Activated CD4-positive, alpha-beta T cell treated with anti-CD3 and anti-CD28 coated beads, Interleukin-2, amount 10 ng/mL, durations not matched to agents 24 days and 14 days (primary cell): ENCODE data around the gene SUN3. TPM values are rescaled to one million over a fixed set of nuclear protein-coding genes. Genes with fewer than 3 reads are reported as not detected.

Experiments used
- DNase-seq: peaks from one replicate; pipeline ENCODE4 v3.0.0; 2022
- H3K27ac Mint-ChIP-seq: one replicate; pipeline ENCODE4 v1.8.0; 2022; ENCODE audit warnings: mild to moderate bottlenecking, mixed read lengths
- H3K27me3 Mint-ChIP-seq: one replicate; pipeline ENCODE4 v1.8.0; 2022; ENCODE audit warnings: mixed read lengths
- H3K36me3 Mint-ChIP-seq: one replicate; pipeline ENCODE4 v1.8.0; 2022; ENCODE audit warnings: low read depth, mild to moderate bottlenecking, mixed read lengths
- H3K4me1 Mint-ChIP-seq: one replicate; pipeline ENCODE4 v1.8.0; 2021; ENCODE audit warnings: mixed read lengths
- H3K4me3 Mint-ChIP-seq: one replicate; pipeline ENCODE4 v1.8.0; 2022; ENCODE audit warnings: mild to moderate bottlenecking, moderate library complexity, mixed read lengths
- H3K9me3 Mint-ChIP-seq: one replicate; pipeline ENCODE4 v1.8.0; 2021; ENCODE audit warnings: mixed read lengths
- intact Hi-C: fragments of 100-400 bp; cut with micrococcal nuclease; formaldehyde crosslinking; loops from one replicate; pipeline ENCODE4 v1.15.1; 2023
- total RNA-seq: library from RNA; stranded (reverse); gene quantifications from 2 replicates; pipeline ENCODE4 v1.2.3, GENCODE V29; 2022

Gene SUN3
- total RNA-seq = not detected in 2 replicates

- no peak within 1 kb of the TSS for H3K4me3 Mint-ChIP-seq
- peaks cover 6% of the 10 kb centered on the region for H3K9me3 Mint-ChIP-seq
- DNase-seq = no peak
- no peaks in the 10 kb centered on the region for H3K4me1 Mint-ChIP-seq
- no peaks in the 10 kb centered on the region for H3K36me3 Mint-ChIP-seq
- H3K27me3 Mint-ChIP-seq = peaks cover 62% of the 10 kb centered on the region
- intact Hi-C loops = no loop called here
- H3K27ac Mint-ChIP-seq = no peak within 1 kb of the TSS
Observed at GRCh38 chr7:48028938-48029337, at the start of gene SUN3. TSS of gene SUN3 (minus strand) at chr7:48029107. CDS start at chr7:48028938, 169 bp downstream.

GRCh38 chr7:48078470-48078869 is 49.6 kb upstream of the SUN3 start:
- Mint-ChIP-seq H3K4me1 (peaks cover 17% of the 10 kb centered on the region), H3K27me3 (no peaks in the 10 kb centered on the region), H3K36me3 (no peaks in the 10 kb centered on the region), H3K4me3 (no peak overlapping the region), H3K9me3 (no peaks in the 10 kb centered on the region), H3K27ac (no peak overlapping the region)
- intact Hi-C loops = no loop called here
- DNase-seq = no peak

DNA sequence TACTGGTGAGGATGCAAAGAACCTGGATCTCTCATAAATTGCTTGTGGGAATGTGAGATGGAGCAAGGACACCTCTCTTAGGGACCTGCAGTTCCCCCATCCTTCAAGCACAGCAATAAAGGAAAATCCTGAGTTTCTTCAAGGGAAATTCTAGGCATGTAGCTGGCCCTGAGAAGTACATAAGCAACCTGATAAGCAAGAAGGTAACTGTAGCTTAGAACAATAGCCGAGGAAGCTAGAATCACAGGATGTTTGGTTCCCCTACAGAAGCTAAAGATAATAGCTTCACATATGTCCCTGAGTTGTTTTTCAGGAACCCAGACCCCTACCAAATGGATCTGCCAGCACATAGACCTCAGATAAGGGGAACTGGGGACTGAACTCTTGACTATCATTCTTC is 48.5 kb upstream of the SUN3 start:
- no peaks in the 10 kb centered on the region for H3K36me3 Mint-ChIP-seq
- no peak for DNase-seq
- H3K4me3 Mint-ChIP-seq = no peak overlapping the region
- H3K4me1 Mint-ChIP-seq = peaks cover 9% of the 10 kb centered on the region
- H3K27ac Mint-ChIP-seq = no peak overlapping the region
- intact Hi-C loops = no loop called here
- H3K9me3 Mint-ChIP-seq = no peaks in the 10 kb centered on the region
- H3K27me3 Mint-ChIP-seq = no peaks in the 10 kb centered on the region

GRCh38 chr7:48074204-48074654 is 45.3 kb upstream of the SUN3 start:
- Mint-ChIP-seq H3K36me3 (no peaks in the 10 kb centered on the region), H3K4me1 (peaks cover 9% of the 10 kb centered on the region), H3K27me3 (no peaks in the 10 kb centered on the region), H3K9me3 (peaks cover 5% of the 10 kb centered on the region), H3K4me3 (no peak overlapping the region), H3K27ac (no peak overlapping the region)
- no peak for DNase-seq
- intact Hi-C loops = no loop called here

DNA sequence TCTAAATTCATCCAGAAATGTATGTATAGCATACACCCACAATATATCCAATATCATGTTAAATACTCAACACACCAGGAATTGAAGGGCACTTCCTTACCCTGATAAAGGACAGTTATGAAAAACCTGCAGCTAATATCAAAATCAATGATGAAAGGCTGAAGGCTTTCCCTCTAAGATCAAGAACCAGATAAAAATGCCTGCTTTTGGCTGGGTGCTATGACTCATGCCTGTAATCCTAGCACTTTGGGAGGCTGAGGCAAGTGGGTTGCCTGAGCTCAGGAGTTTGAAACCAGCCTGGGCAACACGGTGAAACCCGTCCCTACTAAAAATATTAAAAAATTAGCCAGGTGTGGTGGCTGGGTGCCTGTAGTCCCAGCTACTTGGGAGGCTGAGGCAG is 38.6 kb upstream of the SUN3 start:
- Mint-ChIP-seq H3K4me1 (no peaks in the 10 kb centered on the region), H3K27ac (no peak overlapping the region), H3K4me3 (no peak overlapping the region), H3K36me3 (peaks cover 2% of the 10 kb centered on the region), H3K9me3 (peaks cover 15% of the 10 kb centered on the region), H3K27me3 (peaks cover 6% of the 10 kb centered on the region)
- no peak for DNase-seq
- intact Hi-C loops = no loop called here

DNA sequence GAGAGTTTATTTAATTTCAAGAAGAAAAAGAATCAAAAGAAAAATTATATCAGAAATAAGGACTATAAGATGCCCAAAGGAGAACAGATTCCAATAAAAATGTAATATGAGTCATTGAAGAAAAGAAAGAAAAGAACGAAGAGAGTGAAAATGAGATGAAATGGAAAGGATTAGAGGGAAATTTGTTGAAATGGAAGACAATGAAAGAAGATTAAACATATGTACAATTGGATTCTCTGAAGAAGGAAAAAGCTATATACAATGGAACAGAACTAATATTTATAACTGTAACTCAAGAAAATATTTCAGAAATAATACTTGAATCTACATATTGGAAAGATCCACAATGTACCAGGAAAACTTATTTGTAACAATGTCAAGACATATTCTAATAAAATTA is 35.1 kb upstream of the SUN3 start:
- peaks cover 10% of the 10 kb centered on the region for H3K9me3 Mint-ChIP-seq
- no peak overlapping the region for H3K27ac Mint-ChIP-seq
- H3K36me3 Mint-ChIP-seq = peaks cover 2% of the 10 kb centered on the region
- H3K4me1 Mint-ChIP-seq = no peaks in the 10 kb centered on the region
- intact Hi-C loops = no loop called here
- H3K27me3 Mint-ChIP-seq = peaks cover 6% of the 10 kb centered on the region
- H3K4me3 Mint-ChIP-seq = no peak overlapping the region
- DNase-seq = no peak

DNA sequence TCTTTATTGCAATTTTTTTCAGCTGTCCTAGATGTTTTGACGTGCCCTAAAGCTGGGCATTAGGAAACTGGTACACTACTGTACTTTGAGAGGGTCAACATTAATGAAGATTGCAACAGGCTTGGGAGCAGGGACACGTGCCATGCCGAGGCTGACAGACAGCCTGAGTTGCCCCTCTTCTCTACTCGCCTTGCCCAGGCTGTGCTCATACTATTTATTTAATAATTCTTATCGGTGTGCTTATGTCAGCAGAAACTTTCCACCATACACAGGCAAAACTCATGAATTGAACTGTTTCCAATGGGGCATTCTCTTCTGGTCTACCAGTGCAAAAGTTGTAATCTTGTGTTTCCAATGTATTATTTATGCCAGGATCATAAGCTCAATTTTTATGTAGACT is 30.8 kb upstream of the SUN3 start:
- Mint-ChIP-seq H3K4me1 (no peaks in the 10 kb centered on the region), H3K9me3 (peaks cover 22% of the 10 kb centered on the region), H3K27ac (no peak overlapping the region), H3K4me3 (no peak overlapping the region), H3K36me3 (peaks cover 2% of the 10 kb centered on the region), H3K27me3 (peaks cover 11% of the 10 kb centered on the region)
- intact Hi-C loops = no loop called here
- DNase-seq = peak; percentile 21

DNA sequence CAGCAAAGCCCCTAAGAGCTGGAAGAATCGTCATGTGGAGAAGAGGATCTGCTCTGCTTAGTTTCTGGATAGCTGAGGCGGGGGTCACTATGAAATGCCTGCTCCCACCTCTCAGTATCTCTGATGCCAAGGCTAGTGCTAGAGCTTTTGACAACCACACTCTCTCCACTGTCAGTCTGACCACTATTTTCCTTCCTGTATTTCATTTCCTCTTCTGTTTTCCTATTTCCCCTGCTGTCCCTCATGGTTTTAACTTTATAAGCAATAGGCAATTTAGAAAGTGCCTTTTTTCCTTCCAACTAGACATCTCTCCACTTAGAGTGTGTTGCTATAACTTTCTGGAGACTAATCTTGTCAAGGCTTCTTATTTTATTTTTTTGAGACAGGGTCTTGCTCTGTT is 30.1 kb upstream of the SUN3 start:
- H3K4me1 Mint-ChIP-seq = no peaks in the 10 kb centered on the region
- no peak overlapping the region for H3K27ac Mint-ChIP-seq
- no peak overlapping the region for H3K4me3 Mint-ChIP-seq
- DNase-seq = no peak
- H3K27me3 Mint-ChIP-seq = peaks cover 11% of the 10 kb centered on the region
- H3K36me3 Mint-ChIP-seq = peaks cover 2% of the 10 kb centered on the region
- H3K9me3 Mint-ChIP-seq = peaks cover 19% of the 10 kb centered on the region
- intact Hi-C loops = no loop called here

DNA sequence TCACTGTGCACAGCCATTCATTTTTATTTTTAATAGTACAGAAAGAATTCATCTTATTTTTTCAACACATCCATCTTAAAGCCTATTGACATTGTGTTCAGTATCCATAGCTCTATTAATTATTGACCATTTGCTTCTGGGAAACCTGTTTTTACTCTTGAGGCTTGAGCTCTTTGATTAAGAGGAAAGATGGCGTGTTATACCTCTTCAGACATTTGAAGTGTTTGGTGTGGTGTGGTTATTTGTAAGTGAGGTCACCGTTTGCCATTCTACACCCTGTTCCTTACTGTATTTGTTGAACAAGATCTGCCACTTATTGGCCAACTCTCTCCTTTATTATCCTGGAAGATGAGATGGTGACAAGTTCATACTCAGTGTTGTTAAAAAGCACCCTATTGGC is 24.8 kb upstream of the SUN3 start:
- DNase-seq = no peak
- Mint-ChIP-seq H3K4me3 (no peak overlapping the region), H3K9me3 (peaks cover 12% of the 10 kb centered on the region), H3K27me3 (peaks cover 7% of the 10 kb centered on the region), H3K27ac (no peak overlapping the region), H3K36me3 (no peaks in the 10 kb centered on the region), H3K4me1 (peaks cover 11% of the 10 kb centered on the region)
- intact Hi-C loops = loop anchor here (2.0 kb wide), 1 partner anchor 31 kb away; no protein-coding TSS in a partner anchor

- Mint-ChIP-seq H3K4me3 (no peak overlapping the region), H3K36me3 (no peaks in the 10 kb centered on the region), H3K27ac (no peak overlapping the region), H3K27me3 (peaks cover 7% of the 10 kb centered on the region), H3K9me3 (peaks cover 12% of the 10 kb centered on the region), H3K4me1 (peaks cover 11% of the 10 kb centered on the region)
- no peak for DNase-seq
- intact Hi-C loops = loop anchor here (2.0 kb wide), 1 partner anchor 32 kb away; no protein-coding TSS in a partner anchor
Observed at GRCh38 chr7:48052748-48053147, 23.8 kb upstream of the SUN3 start.

- H3K4me3 Mint-ChIP-seq = no peak overlapping the region
- no peaks in the 10 kb centered on the region for H3K36me3 Mint-ChIP-seq
- intact Hi-C loops = no loop called here
- DNase-seq = no peak
- no peak overlapping the region for H3K27ac Mint-ChIP-seq
- H3K27me3 Mint-ChIP-seq = no peaks in the 10 kb centered on the region
- H3K9me3 Mint-ChIP-seq = no peaks in the 10 kb centered on the region
- H3K4me1 Mint-ChIP-seq = peaks cover 22% of the 10 kb centered on the region
Observed at GRCh38 chr7:48049850-48050249, 20.9 kb upstream of the SUN3 start.

GRCh38 chr7:48048113-48048512 is 19.2 kb upstream of the SUN3 start:
- no peaks in the 10 kb centered on the region for H3K36me3 Mint-ChIP-seq
- H3K4me1 Mint-ChIP-seq = peaks cover 24% of the 10 kb centered on the region
- H3K27me3 Mint-ChIP-seq = no peaks in the 10 kb centered on the region
- no peaks in the 10 kb centered on the region for H3K9me3 Mint-ChIP-seq
- DNase-seq = no peak
- intact Hi-C loops = no loop called here
- H3K4me3 Mint-ChIP-seq = no peak overlapping the region
- H3K27ac Mint-ChIP-seq = no peak overlapping the region

GRCh38 chr7:48046458-48046857 is 17.6 kb upstream of the SUN3 start:
- no peaks in the 10 kb centered on the region for H3K36me3 Mint-ChIP-seq
- intact Hi-C loops = no loop called here
- H3K4me3 Mint-ChIP-seq = no peak overlapping the region
- peak overlapping the region; percentile 39 for H3K27ac Mint-ChIP-seq
- H3K27me3 Mint-ChIP-seq = no peaks in the 10 kb centered on the region
- H3K4me1 Mint-ChIP-seq = peaks cover 31% of the 10 kb centered on the region
- DNase-seq = peak; percentile 62
- H3K9me3 Mint-ChIP-seq = no peaks in the 10 kb centered on the region

- DNase-seq = no peak
Observed at GRCh38 chr7:48045195-48045765, 16.4 kb upstream of the SUN3 start.

DNA sequence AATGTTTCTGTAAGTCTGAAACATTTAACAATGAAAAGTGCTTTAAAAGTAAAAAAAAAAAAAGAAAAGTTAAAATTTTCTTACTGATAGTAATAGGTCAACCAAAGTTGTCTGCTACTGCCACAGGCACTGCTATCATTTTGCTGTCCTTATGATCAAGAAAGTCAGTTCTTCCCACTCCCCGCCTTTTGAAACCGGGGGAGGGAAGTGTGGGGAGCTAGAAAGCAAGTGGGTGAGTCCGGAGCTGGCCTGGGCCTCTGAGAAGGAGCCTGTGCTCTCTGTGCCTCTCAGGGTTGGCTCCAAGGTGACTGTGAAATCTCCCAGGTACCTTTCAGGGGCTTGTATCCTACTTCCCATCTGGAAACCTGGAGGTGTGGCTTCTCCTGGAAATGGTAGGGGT is 13.7 kb upstream of the SUN3 start:
- intact Hi-C loops = no loop called here
- no peaks in the 10 kb centered on the region for H3K9me3 Mint-ChIP-seq
- peak overlapping the region; percentile 30 for H3K4me3 Mint-ChIP-seq
- peaks cover 36% of the 10 kb centered on the region for H3K4me1 Mint-ChIP-seq
- H3K27me3 Mint-ChIP-seq = peaks cover 12% of the 10 kb centered on the region
- no peak for DNase-seq
- peak overlapping the region; percentile 69 for H3K27ac Mint-ChIP-seq
- H3K36me3 Mint-ChIP-seq = no peaks in the 10 kb centered on the region

More at GRCh38 chr7:48045195-48045765, 16.4 kb upstream of the SUN3 start:
- Mint-ChIP-seq H3K9me3 (no peaks in the 10 kb centered on the region), H3K4me1 (peaks cover 37% of the 10 kb centered on the region), H3K36me3 (no peaks in the 10 kb centered on the region), H3K27ac (peak overlapping the region; percentile 39), H3K4me3 (no peak overlapping the region), H3K27me3 (no peaks in the 10 kb centered on the region)
- intact Hi-C loops = no loop called here
